Measurements from ENCODE around the gene PPP2R3A. TPM values are rescaled to one million over a fixed set of nuclear protein-coding genes. Genes with fewer than 3 reads are reported as not detected.

The PPP2R3A gene
- polyA plus RNA-seq, 1 donor = 25.0 TPM

GRCh38 chr3:135966271-135966961, 888 bp downstream of the PPP2R3A start:
- DNase-seq = peak; percentile 69

DNA sequence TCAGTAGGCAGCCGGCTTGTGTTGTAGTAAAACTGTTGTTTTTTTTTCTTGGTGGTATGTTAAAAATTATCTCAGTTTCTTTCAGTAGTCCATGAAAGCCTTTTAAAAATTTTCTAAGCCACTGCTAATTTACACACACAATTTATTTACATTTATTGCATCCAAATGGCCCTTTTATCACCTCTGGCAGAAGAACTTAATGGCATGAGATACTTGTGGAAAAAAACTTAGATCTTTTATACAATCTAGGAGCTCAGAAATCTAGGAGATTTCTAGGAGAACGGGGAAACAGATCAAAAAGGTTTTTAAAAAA, 1.4 kb downstream of the PPP2R3A start:
- DNase-seq = no peak

DNA sequence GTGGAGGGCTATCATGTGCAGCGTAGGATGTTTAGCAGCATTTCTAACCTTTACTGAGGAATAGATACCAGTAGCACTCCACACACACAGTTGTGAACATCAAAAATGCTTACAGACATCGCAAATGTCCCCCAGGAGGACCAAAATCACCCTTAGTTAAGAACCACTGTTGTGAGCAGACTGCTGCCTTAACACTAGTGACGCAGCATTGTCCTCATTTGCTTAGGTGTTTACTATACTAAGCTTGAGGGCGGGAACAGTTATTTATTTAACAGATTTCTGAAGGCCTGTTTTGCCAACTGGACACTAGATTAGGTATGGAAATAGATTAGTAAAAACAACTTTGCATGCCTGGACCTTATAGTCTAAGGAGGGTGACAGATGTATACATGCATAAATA, 2.3 kb downstream of the PPP2R3A start:
- DNase-seq = no peak

- no peak for DNase-seq
Observed at GRCh38 chr3:135970506-135971116, 5.1 kb downstream of the PPP2R3A start.

DNA sequence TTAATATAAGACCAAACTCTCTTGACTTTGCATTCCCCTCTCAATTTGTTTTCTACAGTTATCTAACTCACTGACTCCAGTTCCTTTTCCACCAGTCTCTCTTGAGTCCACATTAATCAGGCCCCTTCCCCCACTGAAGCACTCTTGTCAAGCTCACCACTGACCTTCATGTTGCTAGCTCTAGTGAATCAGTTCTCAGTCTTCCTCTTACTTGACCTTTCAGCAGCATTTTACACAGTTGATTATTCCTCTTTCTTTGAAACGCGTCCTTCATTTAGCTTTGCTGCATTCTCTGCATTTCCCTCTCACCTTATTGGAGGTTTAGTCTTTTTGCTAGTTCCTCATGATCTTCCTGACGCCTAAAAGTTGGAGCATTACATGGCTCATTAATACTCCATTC, 8.3 kb downstream of the PPP2R3A start:
- DNase-seq = no peak

DNA sequence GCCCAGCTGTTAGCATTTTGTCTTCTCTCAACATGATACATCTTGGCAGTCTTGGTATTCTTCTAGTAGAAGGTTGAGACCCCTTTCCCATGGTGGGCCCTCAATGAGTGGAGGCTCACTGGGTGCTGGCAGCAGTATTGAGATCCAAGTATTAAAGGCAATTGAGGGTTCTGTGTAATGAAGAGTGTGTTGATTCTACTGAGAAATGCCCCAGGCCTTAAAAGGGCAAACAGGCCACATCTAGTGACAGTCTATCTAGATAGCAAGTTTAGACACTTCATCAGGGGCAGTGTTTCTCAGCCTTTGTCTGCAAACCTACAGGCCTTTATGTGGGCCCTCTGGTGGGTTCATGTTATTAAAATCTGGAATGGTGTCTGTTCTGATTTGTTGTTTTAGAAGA, 9.5 kb downstream of the PPP2R3A start:
- DNase-seq = no peak

- no peak for DNase-seq
Observed at GRCh38 chr3:135975536-135975935, 10.0 kb downstream of the PPP2R3A start.

GRCh38 chr3:135980343-135980742, 14.8 kb downstream of the PPP2R3A start:
- no peak for DNase-seq

DNA sequence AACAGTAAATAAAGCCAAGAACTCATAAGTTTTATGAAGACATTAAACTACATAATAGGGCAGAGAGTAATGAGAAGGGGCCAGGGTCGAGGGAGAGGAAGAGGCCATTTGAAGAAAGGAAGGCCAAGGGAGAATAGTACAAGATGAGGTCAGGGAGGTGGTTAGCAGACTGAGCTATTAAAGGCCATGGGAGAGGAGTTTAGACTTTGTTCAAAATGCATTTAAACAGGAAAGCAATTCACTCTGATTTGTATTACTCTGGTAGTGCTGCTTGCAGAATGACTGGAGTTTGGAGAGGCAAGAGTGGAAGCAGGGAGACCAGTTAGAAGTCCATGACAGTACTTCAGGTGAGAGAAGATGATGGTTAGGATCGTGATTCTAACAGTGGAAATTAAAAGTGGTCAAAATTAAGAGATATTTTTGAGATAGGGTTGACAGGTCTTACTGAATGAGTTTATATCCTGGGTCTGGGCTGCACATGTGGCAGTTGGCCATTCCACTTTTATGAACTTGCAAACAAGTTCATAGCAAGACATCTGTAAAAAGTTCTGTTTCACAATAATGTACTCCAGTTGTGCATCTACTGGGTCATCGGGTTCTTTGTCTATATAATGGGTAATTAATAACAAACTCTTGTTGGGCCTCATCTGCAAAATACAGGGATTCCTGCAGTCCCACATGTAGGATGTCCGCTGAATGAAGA, 16.3 kb downstream of the PPP2R3A start:
- no peak for DNase-seq

GRCh38 chr3:135982404-135982761, 16.9 kb downstream of the PPP2R3A start:
- DNase-seq = no peak

- DNase-seq = no peak
Observed at GRCh38 chr3:135982922-135983581, 17.5 kb downstream of the PPP2R3A start.

DNA sequence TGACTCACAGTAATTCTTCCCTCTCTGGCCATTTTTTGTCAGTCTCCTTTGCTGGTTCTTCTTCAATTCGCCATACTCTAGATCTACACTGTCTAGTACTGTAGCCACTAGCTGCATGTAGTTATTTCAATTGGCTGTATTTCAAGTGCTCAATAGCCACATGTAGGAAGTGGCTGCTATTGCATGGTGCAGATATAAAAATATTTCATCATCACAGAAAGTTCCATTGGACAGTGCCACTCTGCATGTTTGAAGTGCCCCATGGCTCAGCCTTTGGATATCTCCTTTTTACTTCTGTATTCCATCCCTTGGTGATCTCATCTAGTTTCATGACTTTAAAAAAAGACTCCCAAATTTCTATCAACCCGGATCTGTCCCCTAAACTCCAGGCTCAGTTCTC, 22.1 kb downstream of the PPP2R3A start:
- DNase-seq = no peak

- DNase-seq = no peak
Observed at GRCh38 chr3:135989242-135989641, 23.7 kb downstream of the PPP2R3A start.

GRCh38 chr3:135990903-135991302, 25.4 kb downstream of the PPP2R3A start:
- no peak for DNase-seq

DNA sequence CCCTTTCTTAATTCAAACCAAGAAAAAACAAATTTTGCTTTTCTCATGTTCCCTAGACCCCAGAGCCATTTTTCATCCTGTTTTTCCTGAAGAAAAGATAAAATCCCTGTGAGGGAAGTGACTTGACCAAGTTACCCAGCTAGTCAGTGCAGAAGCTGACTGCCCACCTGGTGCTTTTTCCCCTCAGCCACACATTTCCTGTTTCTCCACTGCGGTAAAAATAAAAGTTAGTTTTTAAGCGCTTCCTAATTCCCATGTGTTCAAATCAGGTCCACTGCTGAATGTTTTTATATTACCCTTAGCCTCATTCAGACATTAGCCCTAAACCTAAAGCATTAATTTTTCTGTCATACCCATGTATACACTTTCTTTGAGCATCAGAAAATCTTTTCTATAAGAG, 26.1 kb downstream of the PPP2R3A start:
- DNase-seq = no peak

- DNase-seq = no peak
Observed at GRCh38 chr3:135992072-135992471, 26.5 kb downstream of the PPP2R3A start.

GRCh38 chr3:135994708-135995337, 29.3 kb downstream of the PPP2R3A start:
- DNase-seq = no peak

- no peak for DNase-seq
Observed at GRCh38 chr3:135995766-135996165, 30.2 kb downstream of the PPP2R3A start.

- no peak for DNase-seq
Observed at GRCh38 chr3:135997554-135998320, 32.2 kb downstream of the PPP2R3A start.

DNA sequence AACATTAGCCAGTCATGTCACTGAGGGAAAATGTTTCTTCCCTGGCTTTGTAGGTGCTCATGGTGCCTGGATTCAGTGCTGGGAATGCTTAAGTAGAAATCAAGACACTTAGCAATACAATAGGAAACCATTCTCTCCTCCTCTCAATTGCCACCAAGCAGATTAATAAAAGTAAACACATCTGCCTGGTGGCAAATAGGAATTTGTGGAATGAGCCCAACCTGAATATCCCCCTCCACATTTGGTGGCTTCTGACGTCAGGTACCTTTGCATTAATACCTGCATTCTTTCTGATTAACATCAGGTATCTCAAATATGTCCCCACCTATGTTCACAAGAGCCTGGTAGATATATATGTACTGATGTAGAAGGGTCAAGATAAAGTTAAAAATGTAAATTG, 42.7 kb downstream of the PPP2R3A start:
- no peak for DNase-seq

GRCh38 chr3:136008732-136009470, 43.4 kb downstream of the PPP2R3A start:
- no peak for DNase-seq

All from left kidney (tissue), 2 donors.